Measurements from ENCODE around the gene ARHGEF7. TPM values are rescaled to one million over a fixed set of nuclear protein-coding genes. Genes with fewer than 3 reads are reported as not detected.
"Not testable (repeated sequence)": the region's sequence is repeated elsewhere in the genome, so short reads cannot be mapped to it uniquely, and the experiment has no call there.

ARHGEF7 gene
- total RNA-seq, 1 donor from 2014 or later = 86.5 TPM

DNA sequence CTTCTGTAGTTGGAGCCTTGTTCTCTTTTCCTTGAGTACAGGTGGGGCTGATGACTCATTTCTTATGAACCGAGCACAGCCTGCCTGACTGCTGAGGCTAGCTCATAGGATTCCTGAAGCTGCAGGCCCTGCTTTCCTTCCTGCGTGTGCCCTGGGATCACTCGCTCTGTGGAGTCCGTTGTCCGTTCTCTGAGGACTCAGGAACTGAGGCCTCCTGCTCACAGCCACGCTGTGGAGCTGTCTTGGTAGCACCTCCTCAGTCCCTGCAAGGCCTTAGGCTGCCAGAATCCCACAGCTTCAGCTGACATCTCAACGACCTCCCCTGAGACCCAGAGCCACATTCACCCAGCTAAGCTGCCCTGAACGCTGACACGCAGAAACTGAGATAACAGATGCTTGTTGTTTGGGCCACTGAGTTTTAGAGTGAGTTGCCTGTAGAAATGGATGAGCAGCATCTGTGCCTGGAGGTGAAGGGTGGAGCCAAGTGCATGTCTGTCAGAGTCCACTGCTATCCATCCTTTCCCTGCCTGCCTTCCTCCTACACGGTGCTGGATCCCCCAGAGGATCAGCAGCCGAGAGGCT, 72.9 kb downstream of the ARHGEF7 start:
- H3K4me3 Mint-ChIP-seq (ENCODE audit: low read depth) = no peak overlapping the region

GRCh38 chr13:111189064-111189505, 74.0 kb downstream of the ARHGEF7 start:
- peaks cover 29% of the 10 kb centered on the region for H3K9me3 Mint-ChIP-seq (ENCODE audit: low read depth)
- H3K27me3 Mint-ChIP-seq; H3K27ac Mint-ChIP-seq; DNase-seq (ENCODE audit: low spot score, unreplicated experiment); H3K4me3 Mint-ChIP-seq (ENCODE audit: low read depth): not testable (repeated sequence)
- H3K36me3 Mint-ChIP-seq (ENCODE audit: insufficient read depth) = peaks cover 29% of the 10 kb centered on the region
- H3K4me1 Mint-ChIP-seq (ENCODE audit: low read depth) = peaks cover 10% of the 10 kb centered on the region

More for the DNA sequence above, 72.9 kb downstream of the ARHGEF7 start:
- H3K27ac Mint-ChIP-seq = no peak overlapping the region
- peaks cover 21% of the 10 kb centered on the region for H3K9me3 Mint-ChIP-seq (ENCODE audit: low read depth)
- TF ChIP-seq, protein P1, sequence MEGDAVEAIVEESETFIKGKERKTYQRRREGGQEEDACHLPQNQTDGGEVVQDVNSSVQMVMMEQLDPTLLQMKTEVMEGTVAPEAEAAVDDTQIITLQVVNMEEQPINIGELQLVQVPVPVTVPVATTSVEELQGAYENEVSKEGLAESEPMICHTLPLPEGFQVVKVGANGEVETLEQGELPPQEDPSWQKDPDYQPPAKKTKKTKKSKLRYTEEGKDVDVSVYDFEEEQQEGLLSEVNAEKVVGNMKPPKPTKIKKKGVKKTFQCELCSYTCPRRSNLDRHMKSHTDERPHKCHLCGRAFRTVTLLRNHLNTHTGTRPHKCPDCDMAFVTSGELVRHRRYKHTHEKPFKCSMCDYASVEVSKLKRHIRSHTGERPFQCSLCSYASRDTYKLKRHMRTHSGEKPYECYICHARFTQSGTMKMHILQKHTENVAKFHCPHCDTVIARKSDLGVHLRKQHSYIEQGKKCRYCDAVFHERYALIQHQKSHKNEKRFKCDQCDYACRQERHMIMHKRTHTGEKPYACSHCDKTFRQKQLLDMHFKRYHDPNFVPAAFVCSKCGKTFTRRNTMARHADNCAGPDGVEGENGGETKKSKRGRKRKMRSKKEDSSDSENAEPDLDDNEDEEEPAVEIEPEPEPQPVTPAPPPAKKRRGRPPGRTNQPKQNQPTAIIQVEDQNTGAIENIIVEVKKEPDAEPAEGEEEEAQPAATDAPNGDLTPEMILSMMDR (IDR thresholded peaks at IDR 0.05; ENCODE audit: unreplicated experiment) = no peak
- H3K36me3 Mint-ChIP-seq (ENCODE audit: insufficient read depth) = peaks cover 24% of the 10 kb centered on the region
- no peaks in the 10 kb centered on the region for H3K27me3 Mint-ChIP-seq
- H3K4me1 Mint-ChIP-seq (ENCODE audit: low read depth) = peaks cover 10% of the 10 kb centered on the region
- DNase-seq (ENCODE audit: low spot score, unreplicated experiment) = no peak

- peaks cover 29% of the 10 kb centered on the region for H3K36me3 Mint-ChIP-seq (ENCODE audit: insufficient read depth)
- not testable (repeated sequence) for H3K4me3 Mint-ChIP-seq (ENCODE audit: low read depth); H3K27me3 Mint-ChIP-seq; H3K27ac Mint-ChIP-seq; DNase-seq (ENCODE audit: low spot score, unreplicated experiment)
- peaks cover 10% of the 10 kb centered on the region for H3K4me1 Mint-ChIP-seq (ENCODE audit: low read depth)
- peaks cover 29% of the 10 kb centered on the region for H3K9me3 Mint-ChIP-seq (ENCODE audit: low read depth)
These were observed 74.4 kb downstream of the ARHGEF7 start for GRCh38 chr13:111189516-111189915.

DNA sequence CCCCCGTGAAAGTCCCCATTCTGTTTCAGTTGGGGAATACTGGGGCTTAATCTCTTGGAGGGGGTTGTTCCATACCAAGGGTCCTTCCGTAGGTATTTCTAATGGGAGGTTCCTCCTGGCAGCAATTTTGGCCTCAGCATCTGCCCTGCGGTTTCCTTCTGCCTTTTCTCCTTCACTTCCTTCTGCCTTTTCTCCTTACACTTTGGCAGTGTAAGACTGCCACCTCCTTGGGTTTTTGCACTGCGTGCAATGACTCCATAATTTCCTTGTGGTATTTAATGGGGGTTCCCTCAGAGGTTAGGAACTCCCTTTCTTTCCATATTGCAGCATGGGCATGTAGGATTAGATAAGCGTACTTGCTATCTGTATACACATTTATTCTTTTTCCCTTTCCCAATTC, 78.1 kb downstream of the ARHGEF7 start:
- H3K27me3 Mint-ChIP-seq; DNase-seq (ENCODE audit: low spot score, unreplicated experiment); H3K27ac Mint-ChIP-seq; H3K4me3 Mint-ChIP-seq (ENCODE audit: low read depth); H3K4me1 Mint-ChIP-seq (ENCODE audit: low read depth): not testable (repeated sequence)
- Mint-ChIP-seq H3K36me3 (ENCODE audit: insufficient read depth) (peaks cover 58% of the 10 kb centered on the region), H3K9me3 (ENCODE audit: low read depth) (peaks cover 35% of the 10 kb centered on the region)

DNA sequence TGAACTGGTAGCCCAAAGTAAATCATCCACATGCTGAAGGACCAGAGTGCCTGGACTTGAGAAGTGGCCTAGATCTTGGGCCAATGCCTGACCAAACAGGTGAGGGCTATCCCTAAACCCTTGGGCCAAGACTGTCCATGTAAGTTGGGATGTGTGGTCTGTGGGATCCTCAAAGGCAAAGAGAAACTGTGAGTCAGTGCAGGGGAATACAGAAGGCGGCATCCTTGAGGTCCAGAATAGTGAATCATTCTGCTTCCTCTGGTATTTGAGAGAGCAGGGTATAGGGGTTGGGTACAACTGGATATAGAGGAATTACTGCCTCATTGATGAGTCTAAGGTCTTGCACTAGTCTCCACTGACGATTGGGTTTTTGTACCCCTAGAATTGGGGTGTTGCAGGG, 79.5 kb downstream of the ARHGEF7 start:
- not testable (repeated sequence) for H3K4me3 Mint-ChIP-seq (ENCODE audit: low read depth); DNase-seq (ENCODE audit: low spot score, unreplicated experiment); H3K4me1 Mint-ChIP-seq (ENCODE audit: low read depth); H3K27me3 Mint-ChIP-seq; H3K27ac Mint-ChIP-seq
- peaks cover 59% of the 10 kb centered on the region for H3K36me3 Mint-ChIP-seq (ENCODE audit: insufficient read depth)
- H3K9me3 Mint-ChIP-seq (ENCODE audit: low read depth) = peaks cover 30% of the 10 kb centered on the region

DNA sequence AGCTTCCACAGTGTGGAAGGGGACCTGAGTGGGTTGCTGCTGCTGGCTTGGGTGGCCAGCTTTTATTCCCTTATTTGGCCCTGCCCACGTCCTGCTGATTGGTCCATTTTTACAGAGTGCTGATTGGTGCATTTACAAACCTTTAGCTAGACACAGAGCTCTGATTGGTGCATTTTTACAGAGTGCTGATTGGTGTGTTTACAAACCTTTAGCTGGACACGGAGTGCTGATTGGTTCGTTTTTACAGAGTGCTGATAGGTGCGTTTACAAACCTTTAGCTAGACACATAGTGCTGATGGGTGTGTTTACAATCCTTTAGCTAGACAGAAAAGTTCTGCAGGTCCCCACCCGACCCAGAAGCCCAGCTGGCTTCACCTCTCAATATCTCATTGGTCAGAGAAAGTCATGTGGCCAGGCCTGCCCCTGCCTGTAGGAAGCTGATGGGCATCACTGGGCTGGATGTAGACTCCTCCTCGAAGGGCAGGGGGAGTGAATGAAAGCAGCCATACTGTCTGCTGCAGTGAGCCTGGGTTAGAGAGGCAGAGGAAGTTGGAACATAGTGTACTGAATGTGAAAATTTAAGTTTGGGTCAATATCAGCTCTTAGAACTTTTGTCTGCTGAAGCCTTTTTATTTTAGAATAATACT, 83.7 kb downstream of the ARHGEF7 start:
- not testable (repeated sequence) for DNase-seq (ENCODE audit: low spot score, unreplicated experiment); H3K27ac Mint-ChIP-seq; H3K4me3 Mint-ChIP-seq (ENCODE audit: low read depth); H3K27me3 Mint-ChIP-seq; H3K9me3 Mint-ChIP-seq (ENCODE audit: low read depth); H3K4me1 Mint-ChIP-seq (ENCODE audit: low read depth)
- H3K36me3 Mint-ChIP-seq (ENCODE audit: insufficient read depth) = peaks cover 44% of the 10 kb centered on the region

DNA sequence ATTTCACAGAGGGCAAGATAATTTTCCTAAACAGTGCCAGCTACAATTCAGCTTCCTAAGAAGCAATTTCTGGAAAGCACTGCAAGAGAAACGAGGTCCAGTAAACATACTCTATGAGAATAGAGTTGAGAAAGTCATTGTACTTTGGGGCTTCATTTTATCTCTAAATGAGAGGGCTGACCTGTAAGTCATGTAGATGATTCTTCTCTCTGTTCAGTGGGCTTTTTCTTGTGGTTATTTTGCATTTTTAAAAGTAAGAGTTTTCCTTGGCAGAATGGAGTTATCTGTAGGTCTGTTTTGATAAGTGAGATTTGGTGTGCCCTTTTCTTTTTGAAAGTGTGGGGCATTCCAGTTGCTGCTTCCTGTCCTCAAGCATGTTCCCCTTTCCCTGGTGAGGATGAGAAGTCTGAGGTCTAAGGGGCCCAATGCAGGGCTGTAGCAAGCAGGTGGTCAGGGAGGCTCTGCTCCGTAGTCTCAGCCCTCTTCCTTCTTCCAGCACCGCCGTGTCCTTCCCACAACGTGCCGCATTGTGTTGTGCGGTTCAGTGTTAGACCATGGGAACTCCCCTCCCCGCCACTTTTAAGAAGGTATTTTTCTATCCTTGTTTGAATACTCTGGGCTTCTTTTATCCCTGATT, 86.3 kb downstream of the ARHGEF7 start:
- H3K27ac Mint-ChIP-seq = no peak overlapping the region
- DNase-seq (ENCODE audit: low spot score, unreplicated experiment) = no peak
- TF ChIP-seq, protein P1 (IDR thresholded peaks at IDR 0.05; ENCODE audit: unreplicated experiment) = no peak
- no peak overlapping the region for H3K4me3 Mint-ChIP-seq (ENCODE audit: low read depth)
- H3K4me1 Mint-ChIP-seq (ENCODE audit: low read depth) = peaks cover 12% of the 10 kb centered on the region
- H3K36me3 Mint-ChIP-seq (ENCODE audit: insufficient read depth) = peaks cover 35% of the 10 kb centered on the region
- H3K9me3 Mint-ChIP-seq (ENCODE audit: low read depth) = peaks cover 5% of the 10 kb centered on the region
- no peaks in the 10 kb centered on the region for H3K27me3 Mint-ChIP-seq

Measured in progenitor cell of endocrine pancreas (in vitro differentiated cells).